GM21381 (cell line): ENCODE data around the gene CEACAM4.

ENCODE experiments used
- ATAC-seq: cut with Tn5 transposase; IDR thresholded peaks from one replicate; pipeline ENCODE4 v1.9.1; 2021; ENCODE audit warnings: mild to moderate bottlenecking, moderate library complexity; ENCODE audit not compliant: unreplicated experiment

The CEACAM4 gene

DNA sequence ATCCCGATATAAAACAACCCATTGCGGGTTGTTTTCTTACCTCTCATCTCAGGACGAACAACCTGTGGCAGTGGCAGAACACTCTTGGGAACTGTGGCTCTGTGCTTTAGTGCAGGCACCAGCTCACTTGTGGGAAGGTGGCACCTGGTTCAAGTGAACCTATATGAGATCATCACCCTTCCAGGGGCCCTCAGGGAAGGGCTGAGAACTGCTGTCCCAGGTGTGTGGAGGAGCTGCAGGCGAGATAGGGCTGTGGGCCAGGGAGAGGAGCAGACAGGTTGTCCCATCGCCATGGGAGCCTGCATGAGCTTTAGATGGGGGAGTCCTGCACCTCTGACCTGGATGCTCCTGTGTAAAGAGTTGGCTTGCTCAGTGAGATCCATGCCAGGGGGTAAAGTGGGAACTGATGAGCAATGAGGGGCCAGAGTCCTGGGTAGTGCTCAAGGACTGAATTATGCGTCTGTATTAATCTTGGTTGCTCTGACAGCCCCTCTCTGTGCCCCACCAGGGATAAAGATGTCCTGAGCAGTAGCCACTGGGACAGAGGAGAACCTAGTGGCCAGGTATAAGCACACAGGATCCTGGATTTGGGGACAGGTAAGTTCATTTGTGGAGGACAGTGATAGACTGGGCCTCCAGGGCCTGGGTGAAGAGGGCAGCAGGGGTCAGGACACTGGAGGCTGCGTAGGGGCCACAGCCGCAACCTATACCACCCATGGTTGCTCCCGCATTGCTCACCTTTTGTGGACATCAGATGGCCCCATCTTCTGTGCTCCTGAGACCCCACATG lies 8.7 kb downstream of the CEACAM4 start:
- no peak for ATAC-seq

DNA sequence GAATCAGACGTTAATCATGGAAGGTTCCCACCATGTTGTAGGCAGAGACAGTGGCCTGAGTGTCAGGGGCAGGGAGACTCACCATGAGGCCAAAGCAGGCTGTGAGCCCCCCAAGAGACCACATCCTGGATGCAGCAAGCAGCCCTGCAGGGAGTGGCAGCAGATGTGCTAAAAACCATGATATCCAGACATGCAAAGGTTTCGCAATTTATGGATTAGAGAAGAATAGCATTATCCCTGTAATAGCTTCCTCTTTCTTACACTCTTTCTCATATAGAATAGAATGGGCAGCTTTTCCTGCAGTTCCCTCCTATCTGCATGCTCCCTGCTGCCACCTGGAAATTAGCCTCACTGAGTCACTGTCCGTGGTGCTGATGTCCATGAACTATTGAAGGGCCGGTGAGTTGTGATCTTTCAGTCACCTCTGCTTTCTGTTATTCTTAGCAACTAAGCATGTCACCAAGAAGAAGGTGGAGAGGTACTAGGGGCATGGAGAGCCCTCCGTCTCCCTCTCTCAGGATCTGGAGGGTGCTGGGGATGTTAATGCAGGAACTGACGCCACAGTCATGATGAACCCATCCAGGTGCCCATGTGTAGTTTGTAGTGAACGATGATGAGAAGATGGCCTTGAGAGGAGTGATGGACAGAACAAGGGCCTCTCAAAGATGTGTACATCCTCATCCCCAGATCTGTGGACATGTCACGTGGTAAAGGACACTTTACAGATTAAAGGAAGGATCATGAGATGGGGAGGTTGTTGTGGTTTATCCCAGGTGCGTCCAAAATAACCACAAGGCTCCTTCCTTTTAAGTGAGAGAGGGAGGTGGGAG lies 9.9 kb downstream of the CEACAM4 start:
- no peak for ATAC-seq

DNA sequence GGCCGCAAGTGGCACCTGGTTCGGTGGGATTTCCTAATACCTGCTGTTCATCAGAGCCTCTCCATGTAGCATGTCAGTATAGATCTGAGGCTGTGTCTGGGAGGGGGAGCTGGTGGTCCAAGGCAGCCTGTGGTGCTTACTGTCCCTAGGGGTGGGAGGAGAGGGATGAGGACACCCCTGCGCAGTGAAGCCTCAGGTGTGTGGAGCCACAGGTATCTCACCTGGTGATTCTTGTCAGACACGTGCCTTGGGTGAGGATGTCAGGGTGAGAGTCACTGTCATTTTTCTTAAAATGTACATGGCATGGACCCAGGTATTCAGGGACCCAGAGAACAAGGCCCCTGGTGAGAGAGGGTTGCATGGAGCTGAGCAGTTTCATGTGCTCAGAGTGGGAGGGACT lies 11.7 kb downstream of the CEACAM4 start:
- ATAC-seq = no peak

DNA sequence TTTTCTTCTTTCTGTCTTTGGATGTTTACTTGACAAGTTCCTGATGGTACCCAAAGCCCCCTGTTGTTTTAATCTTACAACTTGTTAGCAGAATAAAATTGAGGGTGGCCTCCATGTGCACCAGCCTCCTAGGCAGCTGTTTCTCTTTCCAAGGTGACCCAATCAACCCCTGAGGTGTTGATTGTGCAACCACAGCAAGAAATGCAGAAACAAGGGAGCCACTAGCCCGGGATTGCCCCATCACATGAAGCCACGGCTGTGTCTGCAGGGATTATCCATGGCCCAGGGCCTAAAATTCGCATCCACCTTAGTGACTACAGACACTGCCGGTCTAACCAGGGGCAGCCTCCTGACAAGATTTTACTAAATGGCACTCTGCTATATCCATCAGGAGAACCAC lies 14.4 kb downstream of the CEACAM4 start:
- no peak for ATAC-seq

DNA sequence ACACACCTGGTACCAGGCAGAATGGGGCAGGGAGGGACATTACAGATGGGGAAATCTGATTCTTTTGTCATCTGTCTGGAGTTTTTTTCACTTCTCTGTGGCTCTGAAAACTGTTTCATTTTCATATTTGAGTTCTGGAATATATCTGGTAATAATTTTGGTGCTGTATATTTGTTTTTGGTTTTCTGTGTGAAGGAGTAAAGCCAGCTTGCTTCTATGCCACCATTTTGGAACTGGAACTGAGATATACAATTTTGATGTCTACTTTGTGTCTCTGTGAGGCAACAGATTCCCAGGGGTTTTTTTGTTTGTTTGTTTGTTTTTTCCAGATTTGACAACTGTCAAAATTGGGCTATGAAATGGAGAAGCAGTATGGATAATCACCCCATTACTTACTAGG lies 16.1 kb downstream of the CEACAM4 start:
- no peak for ATAC-seq

DNA sequence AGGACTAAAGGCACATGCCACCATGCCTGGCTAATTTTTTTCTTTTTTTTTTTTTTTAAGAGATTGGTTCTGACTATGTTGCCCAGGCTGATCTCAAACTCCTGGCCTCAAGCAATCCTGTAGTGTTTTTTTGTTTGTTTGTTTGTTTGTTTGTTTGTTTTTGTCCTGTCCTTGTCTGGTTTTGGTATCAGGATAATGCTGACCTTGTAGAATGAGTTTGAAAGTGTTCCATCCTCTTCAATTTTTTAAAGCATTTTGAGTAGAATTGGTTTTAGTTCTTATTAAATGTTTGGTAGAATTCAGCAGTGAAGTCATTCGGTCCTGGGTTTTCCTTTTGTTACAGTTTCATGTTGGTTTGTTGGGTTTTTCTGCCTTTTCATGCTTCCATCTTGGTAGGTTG lies 19.2 kb downstream of the CEACAM4 start:
- ATAC-seq = no peak

DNA sequence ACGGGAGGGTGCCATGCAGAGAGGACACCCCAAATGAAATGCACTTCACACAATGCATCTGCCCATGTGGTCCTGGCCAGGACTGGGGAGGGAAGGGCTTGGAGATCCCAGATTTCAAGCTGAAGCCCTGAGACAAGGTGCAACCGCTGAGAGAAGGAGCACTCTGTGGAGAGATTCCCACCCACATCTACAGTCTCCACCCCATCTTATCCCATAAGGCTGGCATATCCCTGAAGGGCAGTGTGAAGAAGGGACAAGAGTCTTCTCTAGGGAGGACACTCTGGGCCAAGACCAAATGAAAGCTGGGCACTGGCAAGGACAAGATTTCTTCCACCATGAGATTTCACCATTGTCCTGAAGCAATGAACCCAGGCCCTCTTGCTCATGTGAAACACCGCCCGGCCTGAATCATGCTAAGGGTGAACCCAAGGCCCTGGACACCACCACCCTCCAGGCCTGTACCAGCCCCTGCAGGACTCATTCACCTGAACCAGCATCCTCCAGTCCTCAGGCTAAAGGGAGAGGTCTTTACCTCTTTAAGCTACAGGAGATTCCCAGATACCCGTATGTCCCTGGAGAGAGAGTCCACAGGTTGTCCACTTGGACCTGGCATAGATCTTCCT lies 20.5 kb downstream of the CEACAM4 start:
- no peak for ATAC-seq

DNA sequence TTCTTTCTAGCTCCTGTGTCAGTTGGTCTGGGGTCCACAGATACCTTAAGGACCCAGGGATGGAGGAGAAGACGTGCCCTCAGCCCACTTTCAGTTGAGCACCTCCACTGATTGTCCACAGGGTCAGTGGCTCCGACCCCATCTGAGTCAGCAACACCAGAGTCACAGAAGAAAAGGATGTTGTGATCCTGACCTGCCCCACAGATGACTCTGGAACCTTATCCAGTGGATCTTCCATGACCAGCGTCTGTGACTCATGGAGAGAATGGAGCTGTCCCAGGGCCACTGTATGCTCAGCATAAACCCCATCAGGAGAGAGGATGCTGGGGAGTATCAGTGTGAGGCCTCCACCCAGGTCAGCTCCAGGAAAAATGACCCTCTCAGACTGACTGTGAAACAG lies 22.0 kb downstream of the CEACAM4 start:
- ATAC-seq = no peak

DNA sequence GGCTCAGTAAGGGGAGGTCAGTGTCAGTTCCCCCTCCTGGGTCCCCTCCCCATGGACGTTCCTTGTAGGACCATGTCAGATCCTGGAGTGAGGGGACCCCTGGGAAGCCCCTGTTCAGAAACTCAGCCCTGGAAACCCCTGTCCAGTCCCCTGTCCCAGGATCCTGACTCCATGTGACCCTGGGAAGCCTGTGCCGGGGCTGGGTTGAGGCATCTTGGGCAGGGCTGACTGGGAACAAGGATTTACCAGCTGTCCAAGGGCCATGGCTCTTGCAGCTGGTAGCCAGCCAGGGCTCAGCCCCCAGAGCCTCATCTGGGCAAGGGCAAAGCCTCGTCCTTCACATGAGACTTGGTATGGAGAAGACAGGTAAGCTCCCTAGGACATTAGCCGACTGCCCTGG lies 25.1 kb downstream of the CEACAM4 start:
- ATAC-seq = no peak

DNA sequence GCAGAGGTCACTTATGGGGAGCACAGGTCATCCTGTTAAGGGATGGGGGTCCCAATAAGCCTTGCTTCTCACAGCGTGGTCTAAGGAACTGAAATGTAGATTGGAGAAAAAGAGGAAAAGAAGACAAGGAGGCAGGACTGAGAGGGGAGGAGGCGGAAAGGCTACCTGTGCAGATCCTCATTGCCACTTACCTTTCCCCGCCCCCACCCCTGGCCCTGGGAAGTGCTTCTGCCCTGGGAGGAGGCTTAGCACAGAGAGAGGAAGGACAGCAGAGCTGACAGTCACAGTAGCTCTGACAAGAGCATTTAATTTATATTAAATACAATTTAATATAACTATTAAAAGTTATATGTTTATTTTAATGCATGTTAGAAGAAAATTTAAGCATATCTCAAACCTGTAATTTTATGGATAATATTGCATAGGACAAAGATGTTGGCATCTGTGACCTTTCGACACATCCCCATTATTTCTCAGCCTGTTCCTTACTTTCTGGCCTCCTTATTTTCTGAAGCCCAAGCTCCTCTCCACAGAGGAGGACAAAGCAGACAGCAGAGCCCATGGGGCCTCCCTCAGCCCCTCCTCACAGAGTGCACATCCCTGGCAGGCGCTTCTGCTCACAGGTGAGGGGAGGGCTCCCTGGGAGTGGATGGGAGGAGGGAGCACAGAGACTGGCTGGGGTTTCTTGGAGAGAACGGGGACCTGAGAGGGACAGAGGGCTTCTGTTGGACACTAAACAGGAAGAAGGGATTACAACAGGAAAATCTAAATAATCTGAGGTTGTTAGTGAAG lies 27.5 kb downstream of the CEACAM4 start:
- ATAC-seq = no peak

DNA sequence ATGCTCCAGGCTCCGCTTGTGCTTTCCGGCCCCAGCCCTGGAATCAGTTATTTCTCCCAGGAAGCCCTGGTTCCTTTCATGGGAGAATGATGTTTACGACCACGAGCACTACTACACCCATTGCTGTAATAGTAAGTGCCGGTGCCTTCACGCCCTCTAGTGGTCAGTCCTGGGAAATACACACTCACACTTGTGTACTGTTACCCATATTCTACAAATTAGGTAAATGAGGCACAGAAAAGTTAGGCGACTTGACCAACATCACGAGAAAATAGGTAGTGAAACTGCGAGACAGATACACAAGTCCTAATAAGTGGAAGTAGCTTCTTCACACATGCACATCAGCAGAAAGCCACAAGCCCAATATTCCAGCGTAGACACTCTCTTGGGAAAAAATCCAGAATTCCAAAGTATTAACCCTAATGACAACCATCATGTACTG lies 29.3 kb downstream of the CEACAM4 start:
- ATAC-seq = no peak

DNA sequence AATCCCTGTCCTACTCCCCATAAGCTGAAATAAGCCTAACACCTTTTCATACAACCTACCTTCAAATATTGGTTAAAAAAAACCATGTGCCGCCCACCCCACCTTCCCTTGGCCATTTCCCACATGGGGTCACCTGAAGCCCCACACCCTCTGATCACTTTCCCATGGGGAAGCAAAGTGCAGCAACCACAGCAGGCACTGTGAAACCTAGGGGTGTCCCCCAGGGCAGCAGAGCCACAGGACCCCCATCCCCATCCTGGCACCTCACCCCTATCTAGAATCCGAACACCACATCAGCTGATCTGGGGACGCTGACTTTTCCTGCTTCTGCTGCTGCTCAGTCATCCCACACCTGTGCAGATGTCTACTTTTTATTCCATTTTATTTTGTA lies 31.0 kb downstream of the CEACAM4 start:
- no peak for ATAC-seq

DNA sequence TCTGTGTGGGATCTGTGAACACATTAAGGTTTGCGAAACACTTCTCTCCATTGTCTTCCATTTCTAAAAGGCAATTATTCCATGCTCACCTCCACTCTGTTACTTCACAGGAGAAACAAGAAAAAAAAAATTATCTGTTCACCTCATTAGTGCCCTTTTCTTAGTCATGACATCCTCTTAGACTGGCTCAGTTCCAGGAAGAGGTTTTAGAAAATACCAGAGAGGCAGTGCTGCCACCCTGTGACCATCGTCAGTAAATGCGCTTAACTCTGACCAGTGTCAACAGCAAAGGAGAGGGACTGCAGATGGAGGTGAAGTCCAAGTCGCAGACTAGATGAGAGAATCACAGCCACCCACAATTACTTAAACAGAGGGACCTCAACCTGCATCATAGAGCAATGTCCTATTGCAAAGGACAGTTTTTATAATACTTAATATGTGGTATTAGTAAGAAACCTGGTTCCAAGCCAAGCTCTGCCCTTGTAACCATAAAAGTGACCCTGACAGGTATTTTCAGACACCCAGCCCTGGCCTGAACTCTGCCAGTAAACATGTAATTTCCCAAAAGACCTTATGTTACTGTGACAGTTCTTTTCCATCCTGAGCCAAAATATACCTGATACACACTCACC lies 31.5 kb downstream of the CEACAM4 start:
- ATAC-seq = no peak

DNA sequence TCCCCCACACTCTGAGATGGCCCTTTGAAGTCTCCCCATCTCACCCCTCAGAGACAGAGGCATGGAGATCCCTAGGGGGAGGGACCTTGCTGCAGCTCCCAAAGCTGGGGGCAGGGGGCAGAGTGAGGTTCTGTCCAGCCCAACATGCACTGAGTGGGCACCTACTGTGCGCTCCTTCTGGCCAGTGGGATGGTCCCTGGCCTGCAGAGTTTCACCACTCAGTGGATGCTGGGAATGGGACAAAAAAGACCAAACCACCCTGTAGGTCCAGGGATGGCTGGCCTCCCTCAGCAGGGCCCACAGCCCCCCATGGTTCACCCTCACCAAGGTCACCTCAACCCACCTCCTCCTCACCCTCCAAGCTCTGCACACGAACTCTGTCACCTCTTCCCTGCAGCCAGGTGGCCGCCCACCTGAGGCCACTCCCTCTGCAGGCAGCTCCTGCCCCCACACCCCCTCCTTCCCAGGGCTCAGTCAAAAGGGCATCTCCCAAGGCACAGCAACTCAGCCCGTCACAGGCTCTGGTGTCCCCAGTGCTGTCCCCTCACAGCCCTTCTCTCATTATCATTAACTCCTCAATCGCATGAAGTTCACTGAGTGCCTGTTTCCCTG lies 34.8 kb downstream of the CEACAM4 start:
- ATAC-seq = no peak

DNA sequence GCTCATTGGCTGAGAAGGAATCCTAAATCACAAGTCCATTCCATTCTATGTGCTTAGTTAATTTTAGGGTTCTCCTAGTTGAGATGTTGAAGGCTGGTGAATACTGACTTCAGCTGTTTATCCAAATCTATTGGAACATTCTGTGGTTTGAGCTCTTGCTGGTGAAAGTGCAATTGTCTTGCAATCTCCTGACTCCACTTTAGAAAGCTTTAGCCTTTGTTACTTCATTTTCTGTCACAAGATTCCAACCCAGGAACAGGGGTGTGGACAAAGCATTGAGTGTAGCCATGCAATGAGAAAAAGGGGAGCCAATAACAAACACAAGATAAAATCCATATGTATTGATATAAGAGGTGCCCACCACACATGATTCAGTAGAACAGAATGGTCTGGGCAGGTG lies 35.9 kb downstream of the CEACAM4 start:
- no peak for ATAC-seq

DNA sequence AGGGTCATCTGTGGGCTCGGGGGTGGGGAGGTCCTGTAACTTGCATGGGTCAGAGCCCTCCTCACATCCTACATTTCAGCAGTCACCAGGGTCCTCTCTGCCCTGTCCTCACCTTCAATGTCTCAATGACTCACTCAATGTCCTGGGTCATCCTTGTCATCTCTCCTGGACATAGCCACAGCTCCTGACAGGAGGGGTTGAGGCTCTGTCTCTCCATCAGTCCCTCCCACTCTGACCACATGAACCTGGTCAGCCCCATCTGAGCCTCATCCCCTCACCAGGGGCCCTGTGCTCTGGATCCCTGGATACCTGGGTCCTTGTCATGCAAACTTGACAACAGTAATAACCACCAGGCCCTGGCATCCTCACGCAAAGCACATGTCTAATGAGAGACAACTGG lies 37.5 kb downstream of the CEACAM4 start:
- no peak for ATAC-seq

DNA sequence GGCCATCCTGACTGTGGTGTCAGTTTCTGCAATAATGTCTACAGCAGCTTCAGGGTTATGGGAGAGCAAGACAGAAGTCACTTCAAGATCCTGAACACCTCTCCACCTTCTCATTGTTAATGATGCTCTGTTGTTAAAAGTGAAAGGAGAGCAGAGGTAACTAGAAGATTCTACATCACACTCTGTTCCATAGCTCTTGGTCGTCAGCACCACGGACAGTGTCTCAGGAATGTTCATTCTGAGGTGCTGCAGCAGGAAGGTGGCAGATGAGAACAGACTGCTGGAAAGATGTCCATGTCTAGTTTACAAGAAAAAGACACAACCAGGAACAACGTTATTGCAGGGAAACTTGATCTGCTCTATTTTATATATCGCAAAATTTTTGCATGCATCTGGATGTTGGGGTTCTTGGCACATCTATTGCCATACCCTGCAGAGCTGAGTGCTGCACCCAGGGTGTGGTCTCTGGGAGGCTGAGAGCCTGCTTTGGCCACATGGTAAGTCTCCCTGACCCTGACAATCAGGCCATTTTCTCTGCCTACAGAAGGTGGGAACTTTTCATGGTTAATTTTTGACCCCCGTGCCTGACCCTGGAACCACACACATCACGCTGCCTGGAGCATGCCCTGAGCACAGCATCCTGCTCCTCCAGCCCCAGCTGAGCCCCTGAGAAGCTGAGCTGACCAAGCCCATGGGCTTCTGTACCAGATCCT lies 38.2 kb downstream of the CEACAM4 start:
- no peak for ATAC-seq

DNA sequence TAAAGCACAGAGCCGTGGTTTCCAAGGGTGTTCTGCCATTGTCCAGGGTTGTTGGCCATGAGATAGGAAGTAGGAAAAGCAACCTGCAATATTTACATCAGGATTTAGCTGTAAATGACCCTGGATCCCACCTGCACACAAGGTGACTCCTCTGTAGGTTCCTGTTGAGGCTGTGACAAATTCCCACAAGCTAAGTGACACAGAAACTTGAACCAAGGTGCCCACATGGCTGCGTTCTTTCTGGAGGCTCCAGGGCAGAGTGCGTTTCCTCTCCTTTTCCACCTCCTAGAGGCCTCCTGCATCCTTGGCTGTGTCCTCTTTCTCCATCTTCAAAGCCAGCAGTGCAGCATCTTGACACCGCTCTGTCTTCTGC lies 39.0 kb downstream of the CEACAM4 start:
- ATAC-seq = no peak

DNA sequence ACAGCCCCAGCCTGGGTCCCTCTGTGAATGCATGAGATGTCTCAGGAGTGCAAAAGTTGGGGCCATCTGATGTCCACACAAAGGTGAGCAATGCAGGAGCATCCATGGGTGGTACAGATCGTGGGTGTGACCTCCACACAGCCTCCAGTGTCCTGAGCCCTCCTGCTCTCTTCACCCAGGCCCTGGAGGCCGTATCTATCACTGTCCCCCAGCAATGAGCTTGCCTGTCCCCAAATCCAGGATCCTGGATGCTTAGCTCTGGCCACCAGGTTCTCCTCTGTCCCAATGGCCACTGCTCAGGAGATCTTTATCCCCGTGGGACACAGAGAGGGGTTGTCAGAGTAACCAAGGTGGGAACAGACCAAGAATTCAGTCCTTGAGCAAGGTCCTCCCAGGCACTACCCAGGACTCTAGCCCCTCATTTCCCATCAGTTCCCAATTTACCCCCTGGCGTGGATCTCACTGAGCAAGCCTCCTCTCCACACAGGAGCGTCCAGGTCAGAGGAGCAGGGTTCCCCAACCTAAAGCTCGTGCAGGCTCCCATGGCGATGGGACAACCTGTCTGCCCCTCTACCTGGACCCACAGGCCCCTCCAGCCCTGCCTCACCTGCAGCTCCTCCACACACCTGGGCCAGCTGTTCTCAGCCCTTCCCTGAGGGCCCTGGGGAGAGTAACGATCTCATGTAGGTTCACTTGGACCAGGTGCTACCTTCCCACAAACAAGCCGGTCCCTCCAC lies 39.6 kb downstream of the CEACAM4 start:
- no peak for ATAC-seq
